ENCODE data around the gene STOX2.

DNA sequence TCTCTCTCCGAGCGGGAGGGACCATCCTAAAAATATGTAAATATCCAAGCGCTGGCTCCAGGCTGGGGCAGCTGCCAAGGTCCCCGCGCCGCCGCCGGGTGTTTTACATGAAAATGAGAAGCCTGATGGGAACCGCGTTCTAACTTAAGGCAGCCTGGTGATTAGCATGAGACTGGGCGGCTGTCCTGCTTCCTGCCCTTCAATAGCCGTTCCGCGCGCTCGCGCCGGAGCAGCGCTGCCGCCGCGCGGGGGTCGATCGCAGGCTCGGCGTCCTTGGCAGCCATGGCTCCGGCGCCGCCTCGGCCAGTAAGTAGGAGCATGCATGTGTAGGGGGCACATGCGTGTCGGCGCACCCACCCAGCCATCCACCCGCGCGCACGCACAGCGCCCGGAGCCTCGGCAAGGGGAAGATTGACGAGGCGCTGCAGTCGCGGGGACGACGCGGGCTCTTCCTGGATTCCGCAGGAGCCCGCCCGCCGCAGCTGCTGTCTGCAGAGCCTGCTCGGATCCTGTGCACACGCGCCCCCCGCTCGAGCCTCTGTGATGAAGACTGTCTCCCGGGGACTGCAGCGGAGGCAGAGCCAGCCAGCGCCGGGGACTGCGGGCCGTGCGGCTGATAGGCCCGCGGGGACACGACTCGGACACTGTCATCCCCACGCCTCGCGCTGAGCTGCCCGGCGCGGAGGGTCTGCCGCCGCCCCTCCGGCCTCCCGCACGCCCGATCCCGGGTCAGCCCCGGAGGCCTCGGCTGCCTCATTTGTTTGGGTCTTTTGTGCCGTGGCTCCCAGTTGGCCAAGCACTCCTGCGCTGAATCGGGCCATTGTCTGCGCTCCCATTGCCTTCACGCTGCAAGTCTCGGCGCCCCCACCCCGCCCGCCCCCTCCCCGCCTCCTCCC lies 734 bp downstream of the STOX2 start:
- TF ChIP-seq SMC3 (IDR thresholded peaks at IDR 0.05; ENCODE audit: low read length) (no peak), HDAC6 (IDR thresholded peaks at IDR 0.05; ENCODE audit: low read depth, low read length) (no peak), ZNF768 (CRISPR knock-in tag; IDR thresholded peaks at IDR 0.05) (peak; percentile 12; the same call in 1 of the 2 replicates), POLR2G (IDR thresholded peaks at IDR 0.05; ENCODE audit: low read depth, low read length) (no peak), ZKSCAN8 (CRISPR knock-in tag; IDR thresholded peaks at IDR 0.05; ENCODE audit: borderline replicate concordance) (no peak), ZNF350 (CRISPR knock-in tag; IDR thresholded peaks at IDR 0.05; ENCODE audit: borderline replicate concordance, low read depth) (no peak), RAD51 (IDR thresholded peaks at IDR 0.05; ENCODE audit: borderline replicate concordance) (no peak), SMARCE1 (IDR thresholded peaks at IDR 0.05; ENCODE audit: borderline replicate concordance) (no peak), ZNF747 (CRISPR knock-in tag; IDR thresholded peaks at IDR 0.05; ENCODE audit: borderline replicate concordance) (no peak)
- TF ChIP-seq, protein P1, sequence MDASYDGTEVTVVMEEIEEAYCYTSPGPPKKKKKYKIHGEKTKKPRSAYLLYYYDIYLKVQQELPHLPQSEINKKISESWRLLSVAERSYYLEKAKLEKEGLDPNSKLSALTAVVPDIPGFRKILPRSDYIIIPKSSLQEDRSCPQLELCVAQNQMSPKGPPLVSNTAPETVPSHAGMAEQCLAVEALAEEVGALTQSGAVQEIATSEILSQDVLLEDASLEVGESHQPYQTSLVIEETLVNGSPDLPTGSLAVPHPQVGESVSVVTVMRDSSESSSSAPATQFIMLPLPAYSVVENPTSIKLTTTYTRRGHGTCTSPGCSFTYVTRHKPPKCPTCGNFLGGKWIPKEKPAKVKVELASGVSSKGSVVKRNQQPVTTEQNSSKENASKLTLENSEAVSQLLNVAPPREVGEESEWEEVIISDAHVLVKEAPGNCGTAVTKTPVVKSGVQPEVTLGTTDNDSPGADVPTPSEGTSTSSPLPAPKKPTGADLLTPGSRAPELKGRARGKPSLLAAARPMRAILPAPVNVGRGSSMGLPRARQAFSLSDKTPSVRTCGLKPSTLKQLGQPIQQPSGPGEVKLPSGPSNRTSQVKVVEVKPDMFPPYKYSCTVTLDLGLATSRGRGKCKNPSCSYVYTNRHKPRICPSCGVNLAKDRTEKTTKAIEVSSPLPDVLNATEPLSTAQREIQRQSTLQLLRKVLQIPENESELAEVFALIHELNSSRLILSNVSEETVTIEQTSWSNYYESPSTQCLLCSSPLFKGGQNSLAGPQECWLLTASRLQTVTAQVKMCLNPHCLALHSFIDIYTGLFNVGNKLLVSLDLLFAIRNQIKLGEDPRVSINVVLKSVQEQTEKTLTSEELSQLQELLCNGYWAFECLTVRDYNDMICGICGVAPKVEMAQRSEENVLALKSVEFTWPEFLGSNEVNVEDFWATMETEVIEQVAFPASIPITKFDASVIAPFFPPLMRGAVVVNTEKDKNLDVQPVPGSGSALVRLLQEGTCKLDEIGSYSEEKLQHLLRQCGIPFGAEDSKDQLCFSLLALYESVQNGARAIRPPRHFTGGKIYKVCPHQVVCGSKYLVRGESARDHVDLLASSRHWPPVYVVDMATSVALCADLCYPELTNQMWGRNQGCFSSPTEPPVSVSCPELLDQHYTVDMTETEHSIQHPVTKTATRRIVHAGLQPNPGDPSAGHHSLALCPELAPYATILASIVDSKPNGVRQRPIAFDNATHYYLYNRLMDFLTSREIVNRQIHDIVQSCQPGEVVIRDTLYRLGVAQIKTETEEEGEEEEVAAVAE (CRISPR knock-in tag; IDR thresholded peaks at IDR 0.05; ENCODE audit: borderline replicate concordance), result no peak
- TF ChIP-seq, protein P2, sequence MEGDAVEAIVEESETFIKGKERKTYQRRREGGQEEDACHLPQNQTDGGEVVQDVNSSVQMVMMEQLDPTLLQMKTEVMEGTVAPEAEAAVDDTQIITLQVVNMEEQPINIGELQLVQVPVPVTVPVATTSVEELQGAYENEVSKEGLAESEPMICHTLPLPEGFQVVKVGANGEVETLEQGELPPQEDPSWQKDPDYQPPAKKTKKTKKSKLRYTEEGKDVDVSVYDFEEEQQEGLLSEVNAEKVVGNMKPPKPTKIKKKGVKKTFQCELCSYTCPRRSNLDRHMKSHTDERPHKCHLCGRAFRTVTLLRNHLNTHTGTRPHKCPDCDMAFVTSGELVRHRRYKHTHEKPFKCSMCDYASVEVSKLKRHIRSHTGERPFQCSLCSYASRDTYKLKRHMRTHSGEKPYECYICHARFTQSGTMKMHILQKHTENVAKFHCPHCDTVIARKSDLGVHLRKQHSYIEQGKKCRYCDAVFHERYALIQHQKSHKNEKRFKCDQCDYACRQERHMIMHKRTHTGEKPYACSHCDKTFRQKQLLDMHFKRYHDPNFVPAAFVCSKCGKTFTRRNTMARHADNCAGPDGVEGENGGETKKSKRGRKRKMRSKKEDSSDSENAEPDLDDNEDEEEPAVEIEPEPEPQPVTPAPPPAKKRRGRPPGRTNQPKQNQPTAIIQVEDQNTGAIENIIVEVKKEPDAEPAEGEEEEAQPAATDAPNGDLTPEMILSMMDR (CRISPR knock-in tag; IDR thresholded peaks at IDR 0.05), result no peak
- TF ChIP-seq, protein P3, sequence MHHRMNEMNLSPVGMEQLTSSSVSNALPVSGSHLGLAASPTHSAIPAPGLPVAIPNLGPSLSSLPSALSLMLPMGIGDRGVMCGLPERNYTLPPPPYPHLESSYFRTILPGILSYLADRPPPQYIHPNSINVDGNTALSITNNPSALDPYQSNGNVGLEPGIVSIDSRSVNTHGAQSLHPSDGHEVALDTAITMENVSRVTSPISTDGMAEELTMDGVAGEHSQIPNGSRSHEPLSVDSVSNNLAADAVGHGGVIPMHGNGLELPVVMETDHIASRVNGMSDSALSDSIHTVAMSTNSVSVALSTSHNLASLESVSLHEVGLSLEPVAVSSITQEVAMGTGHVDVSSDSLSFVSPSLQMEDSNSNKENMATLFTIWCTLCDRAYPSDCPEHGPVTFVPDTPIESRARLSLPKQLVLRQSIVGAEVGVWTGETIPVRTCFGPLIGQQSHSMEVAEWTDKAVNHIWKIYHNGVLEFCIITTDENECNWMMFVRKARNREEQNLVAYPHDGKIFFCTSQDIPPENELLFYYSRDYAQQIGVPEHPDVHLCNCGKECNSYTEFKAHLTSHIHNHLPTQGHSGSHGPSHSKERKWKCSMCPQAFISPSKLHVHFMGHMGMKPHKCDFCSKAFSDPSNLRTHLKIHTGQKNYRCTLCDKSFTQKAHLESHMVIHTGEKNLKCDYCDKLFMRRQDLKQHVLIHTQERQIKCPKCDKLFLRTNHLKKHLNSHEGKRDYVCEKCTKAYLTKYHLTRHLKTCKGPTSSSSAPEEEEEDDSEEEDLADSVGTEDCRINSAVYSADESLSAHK (CRISPR knock-in tag; IDR thresholded peaks at IDR 0.05; ENCODE audit: borderline replicate concordance), result no peak
- TF ChIP-seq, protein P4, sequence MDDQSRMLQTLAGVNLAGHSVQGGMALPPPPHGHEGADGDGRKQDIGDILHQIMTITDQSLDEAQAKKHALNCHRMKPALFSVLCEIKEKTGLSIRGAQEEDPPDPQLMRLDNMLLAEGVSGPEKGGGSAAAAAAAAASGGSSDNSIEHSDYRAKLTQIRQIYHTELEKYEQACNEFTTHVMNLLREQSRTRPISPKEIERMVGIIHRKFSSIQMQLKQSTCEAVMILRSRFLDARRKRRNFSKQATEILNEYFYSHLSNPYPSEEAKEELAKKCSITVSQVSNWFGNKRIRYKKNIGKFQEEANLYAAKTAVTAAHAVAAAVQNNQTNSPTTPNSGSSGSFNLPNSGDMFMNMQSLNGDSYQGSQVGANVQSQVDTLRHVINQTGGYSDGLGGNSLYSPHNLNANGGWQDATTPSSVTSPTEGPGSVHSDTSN (CRISPR knock-in tag; IDR thresholded peaks at IDR 0.05; ENCODE audit: borderline replicate concordance), result no peak
- TF ChIP-seq, protein P5, sequence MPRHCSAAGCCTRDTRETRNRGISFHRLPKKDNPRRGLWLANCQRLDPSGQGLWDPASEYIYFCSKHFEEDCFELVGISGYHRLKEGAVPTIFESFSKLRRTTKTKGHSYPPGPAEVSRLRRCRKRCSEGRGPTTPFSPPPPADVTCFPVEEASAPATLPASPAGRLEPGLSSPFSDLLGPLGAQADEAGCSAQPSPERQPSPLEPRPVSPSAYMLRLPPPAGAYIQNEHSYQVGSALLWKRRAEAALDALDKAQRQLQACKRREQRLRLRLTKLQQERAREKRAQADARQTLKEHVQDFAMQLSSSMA (CRISPR knock-in tag; IDR thresholded peaks at IDR 0.05), result no peak
